ENCODE results near the gene SGTA. TPM values are rescaled to one million over a fixed set of nuclear protein-coding genes. Genes with fewer than 3 reads are reported as not detected.

SGTA gene
- total and polyA plus RNA-seq, 2 of the 8 experiments (the other 6 are each of a cell fraction or from before 2014, with no cell fraction given) = 86.8 to 130 TPM

DNA sequence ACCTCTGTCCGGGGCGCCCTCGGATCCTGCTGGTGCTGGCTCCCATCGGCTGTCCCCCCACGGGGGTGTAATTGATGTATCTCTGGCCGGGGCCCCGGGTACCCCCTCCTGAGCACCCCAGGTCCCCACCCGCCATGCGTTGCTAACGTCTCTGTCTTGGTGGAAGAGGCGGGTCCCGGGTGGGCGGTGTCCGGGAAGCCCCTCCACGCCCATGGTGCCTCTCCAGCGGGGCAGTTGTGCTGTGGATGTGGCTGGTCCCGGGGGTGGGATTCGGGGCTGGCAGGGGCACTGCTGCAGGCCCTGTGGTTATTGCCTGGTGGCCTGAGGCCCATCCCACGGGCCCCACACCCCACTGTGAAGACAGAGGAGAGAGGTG lies 66.8 kb downstream of the SGTA start:
- H2BK12ac ChIP-seq (ENCODE audit: low read depth, low read length) = no peak overlapping the region
- no peak overlapping the region for H3K4me3 ChIP-seq (ENCODE audit: extremely low read depth in 1 of 4, insufficient read depth in 2 of 4, low read depth in 3 of 4, low read length in 4 of 4)

More for the DNA sequence above, 66.8 kb downstream of the SGTA start:
- Histone ChIP-seq H2AFZ (ENCODE audit: low read length) (no peak overlapping the region), H3K9me3 (ENCODE audit: insufficient read depth in 2 of 2, low read depth in 1 of 2, low read length in 1 of 2) (peaks cover 9 to 17% of the 10 kb centered on the region in 2 experiments; a peak in 3 of 4 replicates), H3K9ac (replicated peaks in 1 of 4; ENCODE audit: extremely low read depth in 1 of 4, low read depth in 3 of 4, low read length in 3 of 4) (no peak overlapping the region), H3K14ac (ENCODE audit: insufficient read length) (no peak overlapping the region), H4K91ac (replicated peaks; ENCODE audit: insufficient read length, low read length) (no peak overlapping the region), H2BK15ac (ENCODE audit: low read length) (no peak overlapping the region), H3K27me3 (replicated peaks in 1 of 4; ENCODE audit: control insufficient read depth in 3 of 4, extremely low read depth in 1 of 4, insufficient read depth in 3 of 4, low read length in 3 of 4) (no peaks in the 10 kb centered on the region), H3K4me1 (replicated peaks in 1 of 4; ENCODE audit: control insufficient read depth in 3 of 4, insufficient read depth in 4 of 4, low read length in 3 of 4) (peaks cover 0 to 10% (median 6%) of the 10 kb centered on the region in 4 experiments; a peak in 6 of 7 replicates), H4K8ac (ENCODE audit: extremely low read depth, insufficient read depth, low read length) (no peak overlapping the region), H3K27ac (ENCODE audit: low read depth, low read length) (no peak overlapping the region), H3K4me2 (ENCODE audit: insufficient read depth in 1 of 2, low read depth in 2 of 2, low read length in 2 of 2) (no peak overlapping the region), H3K23me2 (ENCODE audit: low read depth, low read length) (peaks cover 14% of the 10 kb centered on the region; the same call in 1 of the 2 replicates), H3K36me3 (ENCODE audit: control insufficient read depth in 2 of 4, insufficient read depth in 4 of 4, low read length in 3 of 4) (peaks cover 0 to 17% (median 0%) of the 10 kb centered on the region in 4 experiments; a peak in 1 of 8 replicates), H3K23ac (ENCODE audit: insufficient read length) (no peak overlapping the region), H3K18ac (ENCODE audit: extremely low read depth, low read length) (no peak overlapping the region), H3K79me1 (ENCODE audit: low read depth, low read length) (no peaks in the 10 kb centered on the region), H3K56ac (replicated peaks; ENCODE audit: insufficient read length, low read depth, low read length) (no peak overlapping the region), H2BK5ac (ENCODE audit: low read depth, low read length) (no peak overlapping the region), H3K79me2 (ENCODE audit: control insufficient read depth in 1 of 2, insufficient read depth in 2 of 2, low read length in 2 of 2) (no peaks in the 10 kb centered on the region), H4K20me1 (replicated peaks in 1 of 2; ENCODE audit: control insufficient read depth in 1 of 2, insufficient read depth in 2 of 2, low read length in 2 of 2) (peaks cover 0 to 4% of the 10 kb centered on the region in 2 experiments), H2BK20ac (ENCODE audit: low read length) (no peak overlapping the region), H2BK120ac (replicated peaks; ENCODE audit: low read depth, low read length) (no peak overlapping the region), H4K5ac (ENCODE audit: insufficient read length, low read depth, low read length) (no peak overlapping the region), H2AK5ac (ENCODE audit: low read depth, low read length) (no peak overlapping the region), H3K4ac (replicated peaks; ENCODE audit: insufficient read length, low read depth, low read length) (no peak overlapping the region)
- ChIA-PET POLR2A (ENCODE audit: partially characterized antibody) (no interaction called here), CTCF (ENCODE audit: partially characterized antibody) (interaction anchor here (0.6 kb wide), 1 partner anchor 126 kb away, joined by 3 read pairs; no protein-coding TSS in a partner anchor)
- TF ChIP-seq TAF1 (IDR thresholded peaks at IDR 0.05; ENCODE audit: low read depth, low read length) (no peak), POU5F1 (IDR thresholded peaks at IDR 0.05; ENCODE audit: low read depth, low read length) (no peak), CBX5 (IDR thresholded peaks at IDR 0.05; ENCODE audit: low read depth, low read length) (no peak), CHD2 (IDR thresholded peaks at IDR 0.05; ENCODE audit: low read length) (no peak), TCF12 (IDR thresholded peaks at IDR 0.05; ENCODE audit: low read depth, low read length) (no peak), ASH2L (IDR thresholded peaks at IDR 0.05; ENCODE audit: low read length) (no peak), CTBP2 (IDR thresholded peaks at IDR 0.05; ENCODE audit: borderline replicate concordance, insufficient read depth, insufficient read length, low read length) (no peak), GABPA (IDR thresholded peaks at IDR 0.05; ENCODE audit: borderline replicate concordance, insufficient read depth, low read length) (no peak)
- TF ChIP-seq, protein P1, sequence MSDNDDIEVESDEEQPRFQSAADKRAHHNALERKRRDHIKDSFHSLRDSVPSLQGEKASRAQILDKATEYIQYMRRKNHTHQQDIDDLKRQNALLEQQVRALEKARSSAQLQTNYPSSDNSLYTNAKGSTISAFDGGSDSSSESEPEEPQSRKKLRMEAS (IDR thresholded peaks at IDR 0.05) = no peak
- WGBS, 2 experiments (ENCODE audit: extremely low coverage in 1 of 2, insufficient coverage in 1 of 2, insufficient read length in 1 of 2, insufficient replicate concordance in 2 of 2, low coverage in 1 of 2, low lambda C conversion rate in 2 of 2, missing lambda C conversion rate in 1 of 2) = 87% methylated on average over 9 of the region's 19 CpGs; no CpG with 5 or more reads in 1 of the 2 experiments
- DNase-seq (ENCODE audit: low read depth in 1 of 2, low spot score in 2 of 2) (no peak), FAIRE-seq (no peak)

Data from H1 (cell line).